Right renal pelvis (tissue), 4 donors: ENCODE measurements around the gene GAL3ST2. TPM values are rescaled to one million over a fixed set of nuclear protein-coding genes. Genes with fewer than 3 reads are reported as not detected.

Source experiments
- DNase-seq, 4 donors: peaks; one replicate each; pipeline ENCODE4 v3.0.0-alpha.2; 2013; ENCODE audit warnings: low read depth in 4 of 4, low spot score in 3 of 4, missing footprints in 1 of 4
- polyA plus RNA-seq, 4 donors: library from polyadenylated mRNA; unstranded; fragments of 120-200 nt; gene quantifications; one replicate each; pipeline ENCODE4 v1.2.1, GENCODE V29; 2013; ENCODE audit not compliant: insufficient read length in 4 of 4

Gene GAL3ST2
- polyA plus RNA-seq, 4 donors = 0.18 to 0.92 (median 0.43) TPM

DNA sequence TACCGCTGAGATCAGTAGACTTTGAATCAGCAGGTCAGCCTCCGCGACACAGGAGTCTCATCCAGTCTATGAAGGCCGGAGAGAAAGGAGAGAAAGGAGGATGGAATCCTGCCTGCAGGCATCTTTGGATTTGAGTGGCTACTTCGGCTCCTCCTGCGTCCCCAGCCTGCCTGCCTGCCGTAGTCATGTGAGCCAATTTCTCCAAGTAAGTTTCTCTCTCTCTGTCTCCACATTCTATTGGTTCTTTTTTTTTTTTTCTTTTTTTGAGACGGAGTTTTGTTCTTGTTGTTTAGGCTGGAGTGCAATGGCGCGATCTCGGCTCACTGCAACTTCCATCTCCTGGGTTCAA is 65.4 kb downstream of the GAL3ST2 start:
- DNase-seq = no peak

- no peak for DNase-seq
Measured at GRCh38 chr2:241842620-241843211, 66.1 kb downstream of the GAL3ST2 start.

DNA sequence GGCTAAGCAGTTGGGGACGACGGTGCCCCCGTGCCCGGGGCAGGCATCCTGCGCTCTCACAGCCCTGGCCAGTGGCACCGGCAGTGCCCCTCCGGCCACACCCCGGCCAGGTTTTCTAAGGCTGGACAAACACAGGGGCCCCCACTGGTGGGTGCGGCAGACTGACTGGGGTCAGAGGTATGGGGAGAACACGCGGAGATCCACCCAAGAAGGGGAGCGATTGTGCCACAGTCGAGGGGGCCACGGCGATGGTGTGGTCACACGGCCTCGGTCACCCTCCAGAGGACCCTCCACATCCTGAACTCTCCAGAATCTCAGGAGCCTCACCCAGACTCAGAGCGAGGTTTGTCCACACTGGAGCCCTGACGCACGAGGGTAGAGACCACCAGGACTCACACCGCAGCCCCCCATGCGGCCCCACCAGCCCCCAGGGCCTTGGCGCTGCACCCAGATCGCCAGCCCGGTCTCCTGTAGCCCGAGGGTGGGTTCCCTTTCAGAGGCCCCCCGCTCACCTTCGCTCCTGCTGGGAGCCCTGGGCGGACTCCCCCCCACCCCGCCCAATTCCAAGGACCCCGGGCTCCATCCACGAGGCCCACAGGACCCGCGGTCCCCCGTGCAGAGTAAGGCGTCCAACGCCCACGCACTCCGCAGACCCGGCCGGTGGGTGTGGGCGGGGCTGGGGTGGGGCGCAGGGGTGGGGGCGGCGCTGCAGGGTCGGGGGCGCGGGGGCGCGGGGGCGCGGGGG is 66.9 kb downstream of the GAL3ST2 start:
- DNase-seq = no peak

DNA sequence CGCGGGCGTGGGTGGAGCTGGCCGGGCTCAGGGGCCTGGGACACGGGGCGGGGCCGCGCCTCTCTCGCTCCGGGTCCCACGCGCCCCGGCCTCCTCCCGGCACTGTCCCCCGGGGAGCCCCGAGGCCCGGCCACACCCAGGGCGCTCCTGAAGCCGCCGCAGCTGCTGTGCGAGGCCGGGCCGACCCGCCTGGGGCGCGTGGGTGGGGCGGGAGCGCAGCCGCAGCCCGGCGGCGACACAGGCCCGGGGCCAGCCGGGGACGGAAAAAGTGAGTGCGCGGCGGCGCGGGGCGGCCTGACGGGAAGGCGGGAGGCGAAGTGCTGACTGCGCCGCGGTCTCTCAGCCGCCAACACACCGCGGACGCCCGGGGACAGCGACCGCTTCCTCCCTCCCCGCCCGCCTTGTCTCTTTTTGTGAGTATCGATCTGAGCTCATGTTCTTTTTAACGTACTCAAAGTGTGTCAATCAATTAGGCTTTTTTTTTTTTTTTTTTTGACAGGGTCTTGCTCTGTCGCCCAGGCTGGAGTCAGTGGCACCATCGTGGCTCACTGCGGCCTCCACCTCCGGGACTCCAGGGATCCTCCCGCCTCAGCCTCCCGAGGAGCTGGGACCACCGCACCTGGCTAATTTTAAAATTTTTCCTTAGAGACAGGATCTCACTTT is 67.6 kb downstream of the GAL3ST2 start:
- peak in 2 of 4 donors; percentile 50 to 56 for DNase-seq

DNA sequence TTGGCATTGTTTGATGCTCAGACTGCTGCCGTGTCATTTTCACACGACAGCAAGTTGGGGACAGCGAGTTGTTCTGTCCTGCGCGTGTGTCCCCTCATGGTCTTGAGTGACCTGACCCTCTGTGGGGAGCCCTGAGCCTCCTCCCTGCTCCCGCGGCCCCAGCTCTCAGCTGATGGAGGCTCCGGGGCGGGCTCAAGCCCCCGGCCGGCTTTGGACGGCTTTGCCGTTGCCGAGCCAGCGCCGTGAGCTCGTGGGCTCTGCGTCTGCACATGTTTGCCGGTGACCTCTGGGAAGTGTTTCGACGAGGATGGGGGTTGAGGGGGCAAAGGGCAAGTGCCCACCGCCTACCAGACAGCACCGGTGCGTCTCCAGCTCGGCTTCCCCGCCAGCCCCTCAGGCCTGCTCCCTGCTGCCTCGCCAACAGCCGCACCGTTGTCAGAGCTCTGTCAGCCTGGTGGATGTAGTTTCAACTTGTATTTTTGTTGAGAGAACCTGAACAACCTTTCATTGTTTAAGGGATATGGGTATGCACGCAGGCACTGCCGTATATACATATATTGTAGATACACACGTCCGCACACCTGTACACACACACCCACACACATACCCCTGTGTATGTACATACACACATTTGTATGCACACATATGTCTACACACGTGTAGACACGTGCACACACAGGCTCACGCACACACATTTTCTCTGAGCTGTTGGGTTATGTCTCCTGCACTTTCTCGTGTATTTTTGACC is 68.4 kb downstream of the GAL3ST2 start:
- no peak for DNase-seq

DNA sequence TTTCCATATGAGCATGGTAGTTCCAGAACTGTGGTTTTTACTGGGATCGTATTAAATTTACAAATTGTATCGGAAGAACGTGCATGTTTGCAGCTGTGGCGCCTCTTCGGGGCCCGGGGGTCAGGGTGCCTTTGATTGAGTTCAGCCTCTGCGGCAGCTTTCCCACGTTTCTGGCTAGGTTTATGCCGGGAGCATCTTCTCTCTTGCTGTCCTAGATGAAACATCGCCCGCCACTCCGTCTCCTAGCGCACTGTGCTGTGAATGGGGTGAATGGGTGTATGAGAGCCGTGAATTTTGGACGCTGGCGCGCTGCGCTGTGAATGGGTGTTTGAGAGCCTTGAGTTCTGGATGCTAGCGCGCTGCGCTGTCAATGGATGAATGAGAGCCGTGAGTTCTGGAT is 69.8 kb downstream of the GAL3ST2 start:
- no peak for DNase-seq

DNA sequence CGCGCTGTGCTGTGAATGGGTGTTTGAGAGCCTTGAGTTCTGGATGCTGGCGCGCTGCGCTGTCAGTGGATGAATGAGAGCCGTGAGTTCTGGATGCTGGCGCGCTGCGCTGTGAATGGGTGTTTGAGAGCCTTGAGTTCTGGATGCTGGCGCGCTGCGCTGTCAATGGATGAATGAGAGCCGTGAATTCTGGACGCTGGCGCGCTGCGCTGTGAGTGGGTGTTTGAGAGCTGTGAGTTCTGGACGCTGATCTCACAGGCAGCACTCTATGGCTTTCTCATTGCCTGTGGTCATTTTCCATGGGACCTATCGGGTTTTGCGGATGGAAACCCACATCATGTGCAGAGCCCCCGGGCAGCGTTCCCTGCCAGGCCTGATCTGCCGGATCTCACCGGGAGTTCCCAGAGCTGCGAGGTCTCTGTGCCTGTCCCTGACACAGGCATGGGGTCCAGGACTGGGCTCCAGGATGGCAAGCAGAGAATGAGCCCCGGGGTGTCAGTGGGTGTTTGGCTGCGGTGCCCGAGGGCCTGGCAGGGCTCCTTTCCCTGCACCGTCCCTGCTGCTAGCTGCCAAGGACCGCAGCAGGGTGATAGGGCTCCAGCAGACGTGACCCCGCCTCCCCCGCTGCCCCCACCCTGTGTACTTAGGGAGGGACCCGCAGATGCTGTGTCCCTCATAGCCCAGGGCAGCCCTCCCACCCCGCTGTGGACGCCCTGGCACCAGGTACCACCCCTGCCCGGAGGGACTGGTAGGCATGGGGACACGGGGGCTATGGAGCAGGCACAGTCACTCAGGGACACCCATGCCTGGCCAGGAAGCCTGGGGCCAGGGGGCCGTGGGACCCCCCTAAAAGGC is 72.4 kb downstream of the GAL3ST2 start:
- DNase-seq = no peak

GRCh38 chr2:241849616-241850543 is 73.3 kb downstream of the GAL3ST2 start:
- DNase-seq = no peak

GRCh38 chr2:241850544-241851324 is 74.1 kb downstream of the GAL3ST2 start:
- DNase-seq = no peak

- DNase-seq = no peak
Measured at GRCh38 chr2:241851325-241852115, 74.9 kb downstream of the GAL3ST2 start.

DNA sequence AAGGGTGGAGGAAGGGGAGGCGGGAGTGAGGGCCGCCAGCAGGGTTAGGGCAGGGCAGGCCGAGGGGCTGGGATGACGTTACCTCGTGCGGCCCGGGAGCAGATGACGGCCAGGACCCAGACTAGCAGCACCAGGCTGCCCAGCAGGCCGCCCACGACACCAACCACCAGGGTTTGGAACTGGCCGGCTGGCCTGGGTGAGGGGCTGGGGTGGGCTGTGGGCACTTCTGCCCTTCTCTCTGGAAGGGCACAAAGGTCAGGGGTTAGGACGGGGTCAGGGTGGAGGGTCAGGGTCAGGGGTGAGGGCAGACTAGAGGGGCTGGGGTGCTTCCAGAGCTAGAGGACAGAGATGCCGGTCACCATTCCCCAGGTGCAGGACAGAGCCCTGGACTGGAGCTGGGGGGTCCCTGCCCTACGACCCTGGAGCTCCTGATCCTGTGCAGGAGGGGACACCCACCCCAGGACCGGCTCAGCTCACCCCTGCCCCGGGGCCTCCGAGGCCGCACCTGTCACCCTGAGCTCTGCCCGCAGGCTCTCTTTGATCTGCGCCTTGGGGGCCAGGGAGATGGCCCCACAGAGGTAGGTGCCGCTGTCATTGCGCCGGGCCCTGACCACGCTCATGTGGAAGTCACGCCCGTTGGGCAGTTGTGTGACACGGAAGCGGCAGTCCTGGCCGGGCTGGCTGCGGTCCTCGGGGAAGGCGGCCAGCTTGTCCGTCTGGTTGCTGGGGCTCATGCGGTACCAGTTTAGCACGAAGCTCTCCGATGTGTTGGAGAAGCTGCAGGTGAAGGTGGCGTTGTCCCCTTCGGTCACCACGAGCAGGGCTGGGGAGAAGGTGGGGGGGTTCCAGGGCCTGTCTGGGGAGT is 75.7 kb downstream of the GAL3ST2 start:
- no peak for DNase-seq

DNA sequence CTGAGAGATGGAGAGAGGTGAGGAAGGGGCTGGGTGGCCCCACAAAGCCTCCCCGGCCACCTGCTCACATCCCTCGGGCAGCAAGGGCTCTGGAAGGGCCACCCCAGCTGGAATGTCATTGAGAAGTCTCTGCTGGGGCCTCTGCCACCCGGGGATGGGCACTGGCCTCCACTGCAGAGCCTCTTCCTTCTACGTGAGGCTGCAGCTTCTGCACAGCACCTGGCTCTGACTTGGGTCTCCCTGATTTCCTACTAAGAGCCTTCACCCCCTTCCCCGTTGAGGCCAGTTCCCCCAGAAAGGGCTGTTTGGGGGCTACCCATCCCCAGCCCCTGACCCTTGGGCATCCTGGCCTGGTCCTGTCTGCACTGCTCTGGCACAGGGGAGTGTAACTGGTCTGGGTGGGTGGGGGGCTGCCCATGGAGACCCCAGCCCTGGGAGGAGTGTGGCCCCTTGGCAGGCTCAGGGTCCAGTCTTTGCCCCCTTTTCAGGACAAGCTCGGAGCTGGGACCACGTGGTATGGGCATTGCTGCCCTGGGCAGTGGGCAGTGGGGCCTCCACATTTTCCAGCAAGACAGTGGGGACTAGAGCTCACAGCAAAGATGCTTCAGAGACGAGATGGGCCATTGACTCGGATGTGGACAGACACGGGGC is 76.5 kb downstream of the GAL3ST2 start:
- DNase-seq = no peak
